Breast epithelium (tissue), 3 donors: Measurements from ENCODE around the gene RNF212B.

Source experiments
- CTCF ChIP-seq, 3 donors: fragments of 450-650 bp; IDR thresholded peaks; one replicate each; pipeline ENCODE4 v1.5.1; 2016 to 2017; ENCODE audit warnings: antibody characterized with exemption in 3 of 3, mild to moderate bottlenecking in 3 of 3, moderate library complexity in 3 of 3
- POLR2A ChIP-seq: fragments of 450-650 bp; IDR thresholded peaks from one replicate; pipeline ENCODE4 v1.6.1; 2016; ENCODE audit warnings: antibody characterized with exemption, mild to moderate bottlenecking, moderate library complexity

- TF ChIP-seq POLR2A, result peak; percentile 41
- peak; percentile 70 to 91 (median 78) for TF ChIP-seq CTCF (IDR thresholded peaks at IDR 0.05)
Measured at GRCh38 chr14:23301288-23301968, 63.7 kb downstream of the RNF212B start.
